ENCODE measurements around the gene ZRSR2. TPM values are rescaled to one million over a fixed set of nuclear protein-coding genes. Genes with fewer than 3 reads are reported as not detected.

The ZRSR2 gene
- total and polyA plus RNA-seq, 9 of the 15 experiments (the other 6 are each of a cell fraction or from before 2014, with no cell fraction given), result 3.5 to 19.5 (median 8.6) TPM

DNA sequence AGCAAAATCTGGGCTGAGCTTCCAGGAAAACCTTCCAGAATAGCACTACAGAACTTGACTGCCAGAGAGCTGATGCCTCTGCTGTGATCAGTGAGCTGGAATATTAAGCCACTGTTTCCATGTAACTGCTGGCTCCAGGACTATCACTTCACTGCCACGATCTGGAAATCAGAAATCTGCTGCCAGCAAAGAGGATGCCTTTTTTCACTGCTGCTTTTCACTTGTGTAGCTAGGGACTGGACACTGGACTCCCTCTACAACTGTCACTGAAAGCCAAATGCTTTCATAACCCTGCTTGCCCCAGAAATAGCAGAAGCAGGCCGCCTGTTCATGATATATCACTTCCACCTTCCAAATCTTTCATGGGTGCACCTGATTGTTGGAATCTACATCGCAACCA is 73.7 kb downstream of the ZRSR2 start (continued):
- TF ChIP-seq, protein P1, sequence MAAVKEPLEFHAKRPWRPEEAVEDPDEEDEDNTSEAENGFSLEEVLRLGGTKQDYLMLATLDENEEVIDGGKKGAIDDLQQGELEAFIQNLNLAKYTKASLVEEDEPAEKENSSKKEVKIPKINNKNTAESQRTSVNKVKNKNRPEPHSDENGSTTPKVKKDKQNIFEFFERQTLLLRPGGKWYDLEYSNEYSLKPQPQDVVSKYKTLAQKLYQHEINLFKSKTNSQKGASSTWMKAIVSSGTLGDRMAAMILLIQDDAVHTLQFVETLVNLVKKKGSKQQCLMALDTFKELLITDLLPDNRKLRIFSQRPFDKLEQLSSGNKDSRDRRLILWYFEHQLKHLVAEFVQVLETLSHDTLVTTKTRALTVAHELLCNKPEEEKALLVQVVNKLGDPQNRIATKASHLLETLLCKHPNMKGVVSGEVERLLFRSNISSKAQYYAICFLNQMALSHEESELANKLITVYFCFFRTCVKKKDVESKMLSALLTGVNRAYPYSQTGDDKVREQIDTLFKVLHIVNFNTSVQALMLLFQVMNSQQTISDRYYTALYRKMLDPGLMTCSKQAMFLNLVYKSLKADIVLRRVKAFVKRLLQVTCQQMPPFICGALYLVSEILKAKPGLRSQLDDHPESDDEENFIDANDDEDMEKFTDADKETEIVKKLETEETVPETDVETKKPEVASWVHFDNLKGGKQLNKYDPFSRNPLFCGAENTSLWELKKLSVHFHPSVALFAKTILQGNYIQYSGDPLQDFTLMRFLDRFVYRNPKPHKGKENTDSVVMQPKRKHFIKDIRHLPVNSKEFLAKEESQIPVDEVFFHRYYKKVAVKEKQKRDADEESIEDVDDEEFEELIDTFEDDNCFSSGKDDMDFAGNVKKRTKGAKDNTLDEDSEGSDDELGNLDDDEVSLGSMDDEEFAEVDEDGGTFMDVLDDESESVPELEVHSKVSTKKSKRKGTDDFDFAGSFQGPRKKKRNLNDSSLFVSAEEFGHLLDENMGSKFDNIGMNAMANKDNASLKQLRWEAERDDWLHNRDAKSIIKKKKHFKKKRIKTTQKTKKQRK (IDR thresholded peaks at IDR 0.05; ENCODE audit: borderline replicate concordance, low read depth, low read length), result no peak
- TF ChIP-seq GABPA (tag; conservative IDR thresholded peaks at IDR 0.05; ENCODE audit: low read depth), result no peak
- TF ChIP-seq ZNF586 (CRISPR knock-in tag; conservative IDR thresholded peaks at IDR 0.05), result no peak
- no peak for TF ChIP-seq ILK (tag; IDR thresholded peaks at IDR 0.05; ENCODE audit: borderline replicate concordance, low read depth)
- TF ChIP-seq NFRKB (IDR thresholded peaks at IDR 0.05; ENCODE audit: low read depth), result no peak
- no peak for TF ChIP-seq POLR3A (IDR thresholded peaks at IDR 0.05; ENCODE audit: borderline replicate concordance, extremely low read depth, insufficient read depth, insufficient read length)
- TF ChIP-seq, protein P2, sequence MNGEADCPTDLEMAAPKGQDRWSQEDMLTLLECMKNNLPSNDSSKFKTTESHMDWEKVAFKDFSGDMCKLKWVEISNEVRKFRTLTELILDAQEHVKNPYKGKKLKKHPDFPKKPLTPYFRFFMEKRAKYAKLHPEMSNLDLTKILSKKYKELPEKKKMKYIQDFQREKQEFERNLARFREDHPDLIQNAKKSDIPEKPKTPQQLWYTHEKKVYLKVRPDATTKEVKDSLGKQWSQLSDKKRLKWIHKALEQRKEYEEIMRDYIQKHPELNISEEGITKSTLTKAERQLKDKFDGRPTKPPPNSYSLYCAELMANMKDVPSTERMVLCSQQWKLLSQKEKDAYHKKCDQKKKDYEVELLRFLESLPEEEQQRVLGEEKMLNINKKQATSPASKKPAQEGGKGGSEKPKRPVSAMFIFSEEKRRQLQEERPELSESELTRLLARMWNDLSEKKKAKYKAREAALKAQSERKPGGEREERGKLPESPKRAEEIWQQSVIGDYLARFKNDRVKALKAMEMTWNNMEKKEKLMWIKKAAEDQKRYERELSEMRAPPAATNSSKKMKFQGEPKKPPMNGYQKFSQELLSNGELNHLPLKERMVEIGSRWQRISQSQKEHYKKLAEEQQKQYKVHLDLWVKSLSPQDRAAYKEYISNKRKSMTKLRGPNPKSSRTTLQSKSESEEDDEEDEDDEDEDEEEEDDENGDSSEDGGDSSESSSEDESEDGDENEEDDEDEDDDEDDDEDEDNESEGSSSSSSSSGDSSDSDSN (IDR thresholded peaks at IDR 0.05; ENCODE audit: borderline replicate concordance in 1 of 2, low read depth in 2 of 2, low read length in 2 of 2), result no peak
- no peak for TF ChIP-seq LEF1 (IDR thresholded peaks at IDR 0.05)
- TF ChIP-seq, protein P3, sequence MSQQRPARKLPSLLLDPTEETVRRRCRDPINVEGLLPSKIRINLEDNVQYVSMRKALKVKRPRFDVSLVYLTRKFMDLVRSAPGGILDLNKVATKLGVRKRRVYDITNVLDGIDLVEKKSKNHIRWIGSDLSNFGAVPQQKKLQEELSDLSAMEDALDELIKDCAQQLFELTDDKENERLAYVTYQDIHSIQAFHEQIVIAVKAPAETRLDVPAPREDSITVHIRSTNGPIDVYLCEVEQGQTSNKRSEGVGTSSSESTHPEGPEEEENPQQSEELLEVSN (IDR thresholded peaks at IDR 0.05; ENCODE audit: borderline replicate concordance in 1 of 2, extremely low read depth in 1 of 2, insufficient read depth in 1 of 2, insufficient read length in 1 of 2, low read depth in 1 of 2, low read length in 1 of 2, poor library complexity in 1 of 2, severe bottlenecking in 1 of 2), result no peak
- no peak for TF ChIP-seq ZNF696 (CRISPR knock-in tag; conservative IDR thresholded peaks at IDR 0.05)
- TF ChIP-seq PHTF2 (CRISPR knock-in tag; IDR thresholded peaks at IDR 0.05), result no peak
- TF ChIP-seq CTBP1 (IDR thresholded peaks at IDR 0.05; ENCODE audit: borderline replicate concordance), result no peak
- TF ChIP-seq TAF15 (IDR thresholded peaks at IDR 0.05; ENCODE audit: low read depth, low read length), result no peak
- TF ChIP-seq, protein P4, sequence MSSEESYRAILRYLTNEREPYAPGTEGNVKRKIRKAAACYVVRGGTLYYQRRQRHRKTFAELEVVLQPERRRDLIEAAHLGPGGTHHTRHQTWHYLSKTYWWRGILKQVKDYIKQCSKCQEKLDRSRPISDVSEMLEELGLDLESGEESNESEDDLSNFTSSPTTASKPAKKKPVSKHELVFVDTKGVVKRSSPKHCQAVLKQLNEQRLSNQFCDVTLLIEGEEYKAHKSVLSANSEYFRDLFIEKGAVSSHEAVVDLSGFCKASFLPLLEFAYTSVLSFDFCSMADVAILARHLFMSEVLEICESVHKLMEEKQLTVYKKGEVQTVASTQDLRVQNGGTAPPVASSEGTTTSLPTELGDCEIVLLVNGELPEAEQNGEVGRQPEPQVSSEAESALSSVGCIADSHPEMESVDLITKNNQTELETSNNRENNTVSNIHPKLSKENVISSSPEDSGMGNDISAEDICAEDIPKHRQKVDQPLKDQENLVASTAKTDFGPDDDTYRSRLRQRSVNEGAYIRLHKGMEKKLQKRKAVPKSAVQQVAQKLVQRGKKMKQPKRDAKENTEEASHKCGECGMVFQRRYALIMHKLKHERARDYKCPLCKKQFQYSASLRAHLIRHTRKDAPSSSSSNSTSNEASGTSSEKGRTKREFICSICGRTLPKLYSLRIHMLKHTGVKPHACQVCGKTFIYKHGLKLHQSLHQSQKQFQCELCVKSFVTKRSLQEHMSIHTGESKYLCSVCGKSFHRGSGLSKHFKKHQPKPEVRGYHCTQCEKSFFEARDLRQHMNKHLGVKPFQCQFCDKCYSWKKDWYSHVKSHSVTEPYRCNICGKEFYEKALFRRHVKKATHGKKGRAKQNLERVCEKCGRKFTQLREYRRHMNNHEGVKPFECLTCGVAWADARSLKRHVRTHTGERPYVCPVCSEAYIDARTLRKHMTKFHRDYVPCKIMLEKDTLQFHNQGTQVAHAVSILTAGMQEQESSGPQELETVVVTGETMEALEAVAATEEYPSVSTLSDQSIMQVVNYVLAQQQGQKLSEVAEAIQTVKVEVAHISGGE (CRISPR knock-in tag; IDR thresholded peaks at IDR 0.05), result no peak
